Activated T-helper 17 cell treated with anti-CD3 and anti-CD28 coated beads, Interleukin-2, amount 50 U/mL, for 72 hours (primary cell): ENCODE results near the gene HOXC11. TPM values are rescaled to one million over a fixed set of nuclear protein-coding genes. Genes with fewer than 3 reads are reported as not detected.

Source experiments
- ATAC-seq: fragments of 150-1000 bp; cut with Tn5 transposase; replicated peaks from 2 replicates; pipeline ENCODE4 v1.10.0; 2021; ENCODE audit warnings: mild to moderate bottlenecking, moderate library complexity
- H3K27ac Mint-ChIP-seq: one replicate; pipeline ENCODE4 v1.8.0; 2022; ENCODE audit warnings: mixed read lengths
- H3K27me3 Mint-ChIP-seq: one replicate; pipeline ENCODE4 v1.8.0; 2022; ENCODE audit warnings: mixed read lengths
- H3K36me3 Mint-ChIP-seq: one replicate; pipeline ENCODE4 v1.8.0; 2022; ENCODE audit warnings: low read depth, mild to moderate bottlenecking, mixed read lengths
- H3K4me1 Mint-ChIP-seq: one replicate; pipeline ENCODE4 v1.8.0; 2022; ENCODE audit warnings: mixed read lengths
- H3K4me3 Mint-ChIP-seq: one replicate; pipeline ENCODE4 v1.8.0; 2022; ENCODE audit warnings: mild to moderate bottlenecking, mixed read lengths
- H3K9me3 Mint-ChIP-seq: one replicate; pipeline ENCODE4 v1.8.0; 2022; ENCODE audit warnings: mixed read lengths
- total RNA-seq, 2 donors: library from RNA; stranded (reverse); gene quantifications; one replicate each; pipeline ENCODE4 v1.2.3, GENCODE V29; 2022

HOXC11 gene
- total RNA-seq, 2 donors from 2014 or later, result not detected

- Mint-ChIP-seq H3K9me3 (no peaks in the 10 kb centered on the region), H3K4me3 (no peak overlapping the region)
These were observed 12.5 kb upstream of the HOXC11 start for GRCh38 chr12:53960187-53961024.

GRCh38 chr12:53961025-53961761 lies 11.7 kb upstream of the HOXC11 start:
- Mint-ChIP-seq H3K4me1 (peaks cover 19% of the 10 kb centered on the region), H3K4me3 (no peak overlapping the region), H3K27ac (no peak overlapping the region), H3K9me3 (no peaks in the 10 kb centered on the region), H3K36me3 (peaks cover 19% of the 10 kb centered on the region), H3K27me3 (peaks cover 75% of the 10 kb centered on the region)
- no peak for ATAC-seq

More at GRCh38 chr12:53960187-53961024, 12.5 kb upstream of the HOXC11 start:
- H3K27ac Mint-ChIP-seq, result no peak overlapping the region
- H3K27me3 Mint-ChIP-seq, result peaks cover 75% of the 10 kb centered on the region
- peaks cover 21% of the 10 kb centered on the region for H3K4me1 Mint-ChIP-seq
- H3K36me3 Mint-ChIP-seq, result peaks cover 22% of the 10 kb centered on the region
- ATAC-seq, result no peak

GRCh38 chr12:53963005-53963404 lies 9.9 kb upstream of the HOXC11 start:
- Mint-ChIP-seq H3K36me3 (peaks cover 19% of the 10 kb centered on the region), H3K9me3 (no peaks in the 10 kb centered on the region), H3K4me1 (peaks cover 18% of the 10 kb centered on the region), H3K27ac (no peak overlapping the region), H3K27me3 (peaks cover 77% of the 10 kb centered on the region), H3K4me3 (no peak overlapping the region)
- no peak for ATAC-seq

- Mint-ChIP-seq H3K4me3 (no peak overlapping the region), H3K36me3 (peaks cover 13% of the 10 kb centered on the region), H3K27ac (no peak overlapping the region), H3K4me1 (peaks cover 15% of the 10 kb centered on the region), H3K27me3 (peaks cover 77% of the 10 kb centered on the region), H3K9me3 (no peaks in the 10 kb centered on the region)
- no peak for ATAC-seq
These were observed 9.3 kb upstream of the HOXC11 start for GRCh38 chr12:53963434-53964314.

GRCh38 chr12:53964315-53964713 lies 8.6 kb upstream of the HOXC11 start:
- Mint-ChIP-seq H3K4me3 (no peak overlapping the region), H3K36me3 (peaks cover 13% of the 10 kb centered on the region), H3K4me1 (peaks cover 15% of the 10 kb centered on the region), H3K27ac (no peak overlapping the region), H3K9me3 (no peaks in the 10 kb centered on the region), H3K27me3 (peaks cover 76% of the 10 kb centered on the region)
- no peak for ATAC-seq

- no peak for ATAC-seq
These were observed 7.4 kb upstream of the HOXC11 start for GRCh38 chr12:53965281-53966084.

GRCh38 chr12:53966085-53966384 lies 6.9 kb upstream of the HOXC11 start:
- no peak overlapping the region for H3K27ac Mint-ChIP-seq
- ATAC-seq, result no peak

More at GRCh38 chr12:53965281-53966084, 7.4 kb upstream of the HOXC11 start:
- H3K36me3 Mint-ChIP-seq, result peaks cover 13% of the 10 kb centered on the region
- no peak overlapping the region for H3K27ac Mint-ChIP-seq
- H3K4me1 Mint-ChIP-seq, result peaks cover 15% of the 10 kb centered on the region
- H3K9me3 Mint-ChIP-seq, result no peaks in the 10 kb centered on the region
- H3K27me3 Mint-ChIP-seq, result peaks cover 73% of the 10 kb centered on the region
- peak overlapping the region; percentile 13 for H3K4me3 Mint-ChIP-seq

GRCh38 chr12:53966385-53967133 lies 6.4 kb upstream of the HOXC11 start:
- Mint-ChIP-seq H3K36me3 (peaks cover 13% of the 10 kb centered on the region), H3K9me3 (no peaks in the 10 kb centered on the region), H3K4me3 (peak overlapping the region; percentile 10), H3K4me1 (peaks cover 15% of the 10 kb centered on the region), H3K27ac (no peak overlapping the region), H3K27me3 (peaks cover 82% of the 10 kb centered on the region)
- no peak for ATAC-seq

More at GRCh38 chr12:53966085-53966384, 6.9 kb upstream of the HOXC11 start:
- Mint-ChIP-seq H3K4me1 (peaks cover 15% of the 10 kb centered on the region), H3K4me3 (peak overlapping the region; percentile 13), H3K36me3 (peaks cover 13% of the 10 kb centered on the region), H3K27me3 (peaks cover 77% of the 10 kb centered on the region), H3K9me3 (no peaks in the 10 kb centered on the region)

GRCh38 chr12:53967421-53967925 lies 5.5 kb upstream of the HOXC11 start:
- no peak overlapping the region for H3K27ac Mint-ChIP-seq
- no peaks in the 10 kb centered on the region for H3K9me3 Mint-ChIP-seq
- peaks cover 15% of the 10 kb centered on the region for H3K4me1 Mint-ChIP-seq
- H3K27me3 Mint-ChIP-seq, result peaks cover 85% of the 10 kb centered on the region
- peaks cover 13% of the 10 kb centered on the region for H3K36me3 Mint-ChIP-seq
- no peak for ATAC-seq
- no peak overlapping the region for H3K4me3 Mint-ChIP-seq

GRCh38 chr12:53968214-53969127 lies 4.5 kb upstream of the HOXC11 start:
- Mint-ChIP-seq H3K4me1 (peaks cover 21% of the 10 kb centered on the region), H3K36me3 (peaks cover 22% of the 10 kb centered on the region), H3K27me3 (peaks cover 87% of the 10 kb centered on the region), H3K9me3 (no peaks in the 10 kb centered on the region), H3K4me3 (no peak overlapping the region), H3K27ac (no peak overlapping the region)
- no peak for ATAC-seq

GRCh38 chr12:53969588-53970259 lies 3.2 kb upstream of the HOXC11 start:
- ATAC-seq, result no peak
- Mint-ChIP-seq H3K4me1 (peaks cover 13% of the 10 kb centered on the region), H3K4me3 (no peak overlapping the region), H3K9me3 (no peaks in the 10 kb centered on the region), H3K36me3 (peaks cover 14% of the 10 kb centered on the region), H3K27ac (no peak overlapping the region), H3K27me3 (peaks cover 76% of the 10 kb centered on the region)

- peaks cover 12% of the 10 kb centered on the region for H3K36me3 Mint-ChIP-seq
- H3K9me3 Mint-ChIP-seq, result no peaks in the 10 kb centered on the region
- H3K4me3 Mint-ChIP-seq, result no peak overlapping the region
- H3K27ac Mint-ChIP-seq, result no peak overlapping the region
- no peak for ATAC-seq
- H3K4me1 Mint-ChIP-seq, result peaks cover 9% of the 10 kb centered on the region
- H3K27me3 Mint-ChIP-seq, result peaks cover 73% of the 10 kb centered on the region
These were observed 2.5 kb upstream of the HOXC11 start for GRCh38 chr12:53970451-53970850.
